HG02973 (cell line): ENCODE data around the gene MAGED1.
"Not testable (repeated sequence)": the region's sequence is repeated elsewhere in the genome, so short reads cannot be mapped to it uniquely, and the experiment has no call there.

Experiments used
- ATAC-seq: cut with Tn5 transposase; IDR thresholded peaks from one replicate; pipeline ENCODE4 v1.9.1; 2021; ENCODE audit warnings: moderate library complexity; ENCODE audit not compliant: unreplicated experiment

The MAGED1 gene

GRCh38 chrX:51893931-51894696, 691 bp downstream of the MAGED1 start:
- ATAC-seq, result no peak

GRCh38 chrX:51894697-51895336, 1.4 kb downstream of the MAGED1 start:
- peak; percentile 50 for ATAC-seq

- ATAC-seq, result no peak
Measured at GRCh38 chrX:51896626-51897025, 3.2 kb downstream of the MAGED1 start.

- ATAC-seq, result no peak
Measured at GRCh38 chrX:51899741-51900140, 6.3 kb downstream of the MAGED1 start.

- no peak for ATAC-seq
Measured at GRCh38 chrX:51902510-51903050, 9.2 kb downstream of the MAGED1 start.

GRCh38 chrX:51905152-51905551, 11.7 kb downstream of the MAGED1 start:
- ATAC-seq, result not testable (repeated sequence)

- no peak for ATAC-seq
Measured at GRCh38 chrX:51905711-51906110, 12.3 kb downstream of the MAGED1 start.

GRCh38 chrX:51917604-51918003, 24.2 kb downstream of the MAGED1 start:
- ATAC-seq, result no peak

GRCh38 chrX:51922561-51922960, 29.1 kb downstream of the MAGED1 start:
- no peak for ATAC-seq

- ATAC-seq, result no peak
Measured at GRCh38 chrX:51931566-51932150, 38.2 kb downstream of the MAGED1 start.
